ENCODE data around the gene EFCAB12.
"Not testable (repeated sequence)": the region's sequence is repeated elsewhere in the genome, so short reads cannot be mapped to it uniquely, and the experiment has no call there.

EFCAB12 gene

GRCh38 chr3:129391583-129391982 lies 36.9 kb downstream of the EFCAB12 start:
- not testable (repeated sequence) for DNase-seq

DNA sequence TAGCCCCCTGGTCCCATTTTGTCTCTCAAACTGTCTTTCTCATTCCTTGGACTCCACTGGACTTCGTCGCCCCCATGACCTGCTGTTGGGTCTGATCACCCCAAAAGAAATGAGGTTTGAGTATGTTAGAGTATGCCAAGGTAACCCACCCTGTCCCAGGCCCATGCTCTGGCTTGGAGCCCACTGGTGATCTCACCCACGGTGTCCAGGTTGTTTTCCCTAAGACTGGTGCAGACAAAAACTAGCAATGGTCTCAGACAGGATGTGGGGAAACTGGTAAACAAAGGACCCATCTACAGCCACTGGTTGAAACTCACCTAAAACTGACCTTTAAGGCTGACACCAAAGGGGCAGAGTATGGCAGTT lies 38.9 kb downstream of the EFCAB12 start:
- DNase-seq: no peak

GRCh38 chr3:129388791-129389571 lies 39.5 kb downstream of the EFCAB12 start:
- not testable (repeated sequence) for DNase-seq

- no peak for DNase-seq
Measured at GRCh38 chr3:129387487-129387886, 40.9 kb downstream of the EFCAB12 start.

GRCh38 chr3:129386984-129387383 lies 41.5 kb downstream of the EFCAB12 start:
- DNase-seq: no peak

DNA sequence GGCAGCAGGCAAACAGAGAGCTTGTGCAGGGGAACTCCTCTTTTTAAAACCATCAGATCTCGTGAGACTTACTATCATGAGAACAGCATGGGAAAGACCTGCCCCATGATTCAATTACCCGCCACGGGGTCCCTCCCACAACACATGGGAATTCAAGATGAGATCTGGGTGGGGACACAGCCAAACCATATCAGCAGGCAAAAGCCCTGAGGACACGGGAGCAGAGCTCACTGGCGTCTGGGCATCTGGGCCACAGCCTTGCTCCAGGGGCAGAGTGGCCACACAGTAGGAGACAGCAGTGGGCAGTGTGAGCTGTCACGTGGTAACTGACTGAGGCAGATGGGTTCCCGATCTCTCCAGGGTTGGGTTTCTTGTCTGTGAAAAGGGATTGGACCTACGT lies 42.9 kb downstream of the EFCAB12 start:
- not testable (repeated sequence) for DNase-seq

GRCh38 chr3:129384594-129385323 lies 43.7 kb downstream of the EFCAB12 start:
- DNase-seq: no peak

- DNase-seq: not testable (repeated sequence)
Measured at GRCh38 chr3:129384103-129384502, 44.3 kb downstream of the EFCAB12 start.

DNA sequence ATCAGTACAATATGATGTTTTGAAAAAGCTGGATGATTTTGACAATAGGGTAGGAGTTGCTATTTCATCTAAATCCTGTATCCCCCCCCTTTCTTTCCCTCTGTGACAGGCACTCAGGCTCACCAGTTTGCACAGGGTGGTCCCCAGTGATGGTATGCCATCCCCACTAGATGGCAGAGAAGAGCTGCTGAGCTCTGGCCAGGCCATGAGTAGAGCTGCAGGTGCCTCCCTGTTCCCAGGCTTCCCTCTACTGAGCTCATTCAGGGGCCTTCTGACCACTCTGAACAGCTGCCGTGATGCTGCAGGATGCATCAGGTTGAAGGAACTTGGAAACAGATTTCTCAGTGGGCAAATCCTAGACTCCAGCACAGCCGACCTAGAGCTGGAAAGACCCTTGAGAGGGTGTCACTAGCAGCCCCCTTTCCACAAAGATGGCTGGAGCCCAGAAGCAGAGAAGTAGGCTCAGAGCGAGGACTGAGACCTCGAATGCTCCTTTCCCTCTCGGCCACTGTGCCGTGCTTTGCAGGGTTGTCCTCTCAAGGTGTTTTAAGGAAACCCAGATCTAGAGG lies 45.1 kb downstream of the EFCAB12 start:
- DNase-seq: peak; percentile 9

GRCh38 chr3:129382366-129382765 lies 46.1 kb downstream of the EFCAB12 start:
- DNase-seq: no peak

- no peak for DNase-seq
Measured at GRCh38 chr3:129379582-129380358, 48.7 kb downstream of the EFCAB12 start.

DNA sequence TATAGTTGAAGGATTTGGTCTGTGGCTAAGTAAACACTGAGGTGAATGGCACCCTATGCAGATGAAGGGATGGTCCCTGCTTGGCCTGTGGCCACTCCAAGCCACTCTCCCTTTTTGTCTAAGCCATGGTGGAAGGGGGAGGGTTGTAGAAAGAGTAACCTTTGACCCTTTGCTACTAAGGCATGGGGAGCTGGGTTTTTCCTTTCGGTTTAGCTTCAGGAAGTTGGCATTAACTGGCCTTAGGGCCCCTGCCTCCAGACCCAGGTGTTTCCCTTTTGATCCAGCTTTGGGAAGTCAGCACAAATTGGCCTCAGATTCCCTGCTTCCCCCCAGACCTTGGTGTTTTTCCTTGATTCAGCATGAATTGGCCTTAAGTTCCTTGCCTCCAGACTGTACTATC lies 49.5 kb downstream of the EFCAB12 start:
- no peak for DNase-seq

DNA sequence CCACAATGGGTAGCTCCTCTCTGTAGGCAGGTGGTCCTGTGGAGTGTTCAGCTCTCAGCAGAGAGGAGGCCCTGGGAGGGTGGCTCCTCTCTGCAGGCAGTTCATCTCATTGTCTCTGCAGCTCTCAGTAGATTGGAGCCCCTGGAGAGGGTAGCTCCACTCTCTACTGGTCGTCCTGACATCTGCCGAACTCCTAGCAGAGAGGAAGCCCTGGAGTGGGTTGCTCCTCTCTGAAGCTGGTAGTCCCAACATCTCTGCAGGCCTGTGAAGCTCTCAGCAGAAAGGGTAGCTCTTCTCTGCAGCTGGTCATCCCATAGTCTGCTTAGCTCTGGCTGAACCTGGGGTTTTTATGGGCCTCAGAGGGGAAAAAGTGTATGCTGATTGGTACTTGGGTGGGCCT lies 50.8 kb downstream of the EFCAB12 start:
- DNase-seq: no peak

DNA sequence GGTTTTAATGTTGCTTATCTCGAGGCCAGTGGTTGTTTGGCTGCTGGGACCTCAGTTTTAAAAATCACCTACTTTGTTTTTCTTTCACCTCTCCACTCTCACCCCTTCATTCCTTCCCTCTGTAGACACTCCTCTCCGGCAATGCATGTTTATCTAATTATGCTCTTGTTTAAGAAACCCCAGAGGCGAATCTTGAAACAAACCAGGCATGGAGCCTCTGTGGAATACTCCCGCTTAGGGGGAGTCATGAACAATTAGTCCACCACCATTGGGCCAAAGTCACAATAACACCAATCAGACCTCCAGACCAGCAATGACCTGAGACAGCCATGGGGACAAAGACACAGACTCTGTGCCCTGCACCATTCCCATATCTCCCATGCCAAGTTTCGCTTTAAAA lies 53.3 kb downstream of the EFCAB12 start:
- DNase-seq: no peak

GRCh38 chr3:129371041-129371826 lies 57.2 kb downstream of the EFCAB12 start:
- no peak for DNase-seq

- DNase-seq: no peak
Measured at GRCh38 chr3:129370248-129370964, 58.0 kb downstream of the EFCAB12 start.

DNA sequence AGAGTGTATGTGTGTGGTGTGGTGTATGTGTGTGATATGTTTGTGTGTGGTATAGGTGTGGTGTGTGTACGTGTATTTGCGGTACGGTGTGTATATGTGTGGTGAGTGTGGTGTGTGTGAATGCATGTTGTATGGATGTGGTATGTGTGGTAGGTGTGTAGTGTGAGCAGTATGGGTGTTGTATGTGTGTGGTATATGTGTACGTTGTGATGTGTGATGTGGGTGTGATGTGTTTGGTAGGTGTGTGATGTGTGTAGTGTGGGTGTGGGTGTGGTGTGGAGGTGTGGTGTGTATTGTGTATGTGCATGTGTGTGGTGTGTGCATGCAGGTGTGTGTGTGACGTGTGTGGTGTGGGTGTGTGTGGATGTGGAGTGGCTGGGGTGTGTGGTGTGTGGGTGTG lies 58.7 kb downstream of the EFCAB12 start:
- no peak for DNase-seq

DNA sequence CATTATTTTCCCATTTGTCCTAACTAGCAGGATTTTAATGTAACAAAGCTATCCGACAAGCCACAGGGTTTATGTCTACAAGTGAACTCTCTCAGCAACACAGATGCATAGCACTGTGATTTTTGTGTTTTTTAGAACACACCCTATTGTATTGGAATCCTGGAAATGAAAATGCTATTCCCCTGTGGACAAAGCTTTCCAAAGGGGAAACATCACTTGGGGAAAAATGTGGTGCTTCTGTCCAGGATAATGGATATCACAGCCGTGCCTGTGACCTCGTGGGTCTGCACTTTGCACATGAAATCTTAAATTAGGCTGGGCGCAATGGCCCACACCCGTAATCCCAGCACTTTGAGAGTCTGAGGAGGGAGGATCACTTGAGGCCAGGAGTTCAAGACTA lies 60.6 kb downstream of the EFCAB12 start:
- DNase-seq: no peak

- no peak for DNase-seq
Measured at GRCh38 chr3:129366312-129366831, 62.1 kb downstream of the EFCAB12 start.

DNA sequence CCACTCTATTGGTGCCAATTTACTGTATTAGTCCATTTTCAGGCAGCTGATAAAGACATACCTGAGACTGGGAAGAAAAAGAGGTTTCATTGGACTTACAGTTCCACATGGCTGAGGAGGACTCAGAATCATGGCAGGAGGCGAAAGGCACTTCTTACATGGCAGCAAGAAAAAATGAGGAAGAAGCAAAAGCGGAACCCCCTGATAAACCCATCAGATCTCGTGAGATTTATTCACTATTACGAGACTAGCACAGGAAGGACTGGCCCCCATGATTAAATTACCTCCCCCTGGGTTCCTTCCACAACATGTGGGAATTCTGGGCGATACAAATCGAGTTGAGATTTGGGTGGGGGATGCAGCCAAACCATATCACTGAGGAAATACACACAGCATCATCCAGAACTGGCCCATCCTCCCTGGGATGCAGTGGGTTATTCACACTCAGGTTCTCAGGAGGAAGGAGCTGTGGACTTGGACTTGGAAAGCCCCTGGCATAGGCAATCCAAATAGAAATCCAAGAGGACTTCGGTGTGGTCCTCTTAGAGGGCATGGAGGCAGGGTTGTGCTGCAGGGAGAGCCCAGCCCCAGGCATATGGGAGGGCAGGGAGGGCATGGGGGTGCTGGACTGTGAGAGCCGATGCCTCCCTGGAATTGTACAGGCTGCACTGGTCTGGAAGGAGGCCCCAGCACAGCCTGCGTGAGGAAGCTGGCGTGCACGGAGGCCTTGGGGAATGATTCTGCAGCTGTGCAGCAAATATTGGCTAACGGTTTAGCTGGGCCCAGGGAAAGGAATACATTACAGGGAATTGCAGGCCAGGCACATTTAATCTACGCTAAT lies 62.9 kb downstream of the EFCAB12 start:
- DNase-seq: no peak

DNA sequence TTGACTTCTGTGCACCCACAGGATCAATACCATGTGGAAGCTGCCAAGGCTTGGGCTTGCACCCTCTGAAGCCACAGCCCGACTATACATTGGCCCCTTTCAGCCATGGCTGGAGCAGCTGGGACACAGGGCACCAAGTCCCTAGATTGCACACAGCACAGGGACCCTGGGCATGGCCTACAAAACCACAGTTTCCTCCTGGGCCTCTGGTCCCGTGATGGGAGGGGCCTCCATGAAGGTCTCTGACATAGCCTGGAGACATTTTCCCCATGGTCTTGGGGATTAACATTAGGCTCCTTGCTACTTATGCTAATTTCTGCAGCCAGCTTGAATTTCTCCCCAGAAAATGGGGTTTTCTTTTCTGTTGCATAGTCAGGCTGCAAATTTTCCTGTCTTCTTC lies 63.6 kb downstream of the EFCAB12 start:
- DNase-seq: not testable (repeated sequence)

Measured in DMS153 (cell line).